Loucy (cell line): ENCODE results near the gene PKP1.

Experiments
- EZH2phosphoT487 ChIP-seq: fragments of 200-600 bp; IDR thresholded peaks from 2 replicates; pipeline ENCODE4 v1.6.1; 2018; ENCODE audit warnings: antibody characterized with exemption, mild to moderate bottlenecking, moderate library complexity, borderline replicate concordance
- TF ChIP-seq, protein P1 (sequence below): fragments of 200-600 bp; sonication (generic); conservative IDR thresholded peaks from 2 replicates; pipeline ENCODE4 v1.5.1; 2014; ENCODE audit warnings: mild to moderate bottlenecking, antibody characterized with exemption, low read length

- TF ChIP-seq, protein P1, sequence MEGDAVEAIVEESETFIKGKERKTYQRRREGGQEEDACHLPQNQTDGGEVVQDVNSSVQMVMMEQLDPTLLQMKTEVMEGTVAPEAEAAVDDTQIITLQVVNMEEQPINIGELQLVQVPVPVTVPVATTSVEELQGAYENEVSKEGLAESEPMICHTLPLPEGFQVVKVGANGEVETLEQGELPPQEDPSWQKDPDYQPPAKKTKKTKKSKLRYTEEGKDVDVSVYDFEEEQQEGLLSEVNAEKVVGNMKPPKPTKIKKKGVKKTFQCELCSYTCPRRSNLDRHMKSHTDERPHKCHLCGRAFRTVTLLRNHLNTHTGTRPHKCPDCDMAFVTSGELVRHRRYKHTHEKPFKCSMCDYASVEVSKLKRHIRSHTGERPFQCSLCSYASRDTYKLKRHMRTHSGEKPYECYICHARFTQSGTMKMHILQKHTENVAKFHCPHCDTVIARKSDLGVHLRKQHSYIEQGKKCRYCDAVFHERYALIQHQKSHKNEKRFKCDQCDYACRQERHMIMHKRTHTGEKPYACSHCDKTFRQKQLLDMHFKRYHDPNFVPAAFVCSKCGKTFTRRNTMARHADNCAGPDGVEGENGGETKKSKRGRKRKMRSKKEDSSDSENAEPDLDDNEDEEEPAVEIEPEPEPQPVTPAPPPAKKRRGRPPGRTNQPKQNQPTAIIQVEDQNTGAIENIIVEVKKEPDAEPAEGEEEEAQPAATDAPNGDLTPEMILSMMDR: no peak
- TF ChIP-seq EZH2phosphoT487: no peak
Observed at GRCh38 chr1:201299968-201300367, 16.7 kb downstream of the PKP1 start.
